ENCODE data around the gene LRRC46.

The LRRC46 gene

GRCh38 chr17:47879028-47879585 is 47.6 kb downstream of the LRRC46 start:
- peak; percentile 24 for DNase-seq

- DNase-seq: peak; percentile 46
Measured at GRCh38 chr17:47879776-47880454, 48.4 kb downstream of the LRRC46 start.

GRCh38 chr17:47882247-47882646 is 50.8 kb downstream of the LRRC46 start:
- no peak for DNase-seq

GRCh38 chr17:47882695-47883588 is 51.5 kb downstream of the LRRC46 start:
- no peak for DNase-seq

- peak; percentile 39 for DNase-seq
Measured at GRCh38 chr17:47883589-47884426, 52.3 kb downstream of the LRRC46 start.

- DNase-seq: no peak
Measured at GRCh38 chr17:47884427-47884740, 52.9 kb downstream of the LRRC46 start.

GRCh38 chr17:47884905-47885730 is 53.6 kb downstream of the LRRC46 start:
- DNase-seq: peak; percentile 46
